H9 (cell line): Measurements from ENCODE around the gene RRP15. TPM values are rescaled to one million over a fixed set of nuclear protein-coding genes. Genes with fewer than 3 reads are reported as not detected.

Source experiments
- DNase-seq: peaks from one replicate; pipeline ENCODE4 v3.0.0-alpha.2; 2017
- H2AFZ ChIP-seq: one replicate; pipeline ENCODE4 v1.6.1; 2013; ENCODE audit warnings: mild to moderate bottlenecking, low read length, control low read depth, moderate library complexity
- H2AK5ac ChIP-seq: 2 replicates; pipeline ENCODE4 v1.6.1; 2013; ENCODE audit warnings: low read length, control low read depth, mixed read lengths; ENCODE audit not compliant: insufficient read length
- H2BK120ac ChIP-seq: one replicate; pipeline ENCODE4 v1.6.1; 2013; ENCODE audit warnings: low read depth, mild to moderate bottlenecking, low read length, control low read depth, inconsistent platforms; ENCODE audit not compliant: poor library complexity, severe bottlenecking
- H2BK12ac ChIP-seq: 2 replicates; pipeline ENCODE4 v1.6.1; 2013; ENCODE audit warnings: low read length, control low read depth, mixed read lengths, low read depth; ENCODE audit not compliant: insufficient read length
- H2BK15ac ChIP-seq: 2 replicates; pipeline ENCODE4 v1.6.1; 2013; ENCODE audit warnings: low read depth, low read length, control low read depth
- H2BK20ac ChIP-seq: one replicate; pipeline ENCODE4 v1.6.1; 2013; ENCODE audit warnings: low read depth, mild to moderate bottlenecking, low read length, control low read depth, inconsistent platforms; ENCODE audit not compliant: poor library complexity, severe bottlenecking
- H2BK5ac ChIP-seq: 2 replicates; pipeline ENCODE4 v1.6.1; 2013; ENCODE audit warnings: low read length, control low read depth, mixed read lengths; ENCODE audit not compliant: insufficient read length
- H3K14ac ChIP-seq: 2 replicates; pipeline ENCODE4 v1.6.1; 2013; ENCODE audit warnings: low read length, control low read depth; ENCODE audit not compliant: insufficient read depth
- H3K18ac ChIP-seq: 2 replicates; pipeline ENCODE4 v1.6.1; 2013; ENCODE audit warnings: low read depth, mild to moderate bottlenecking, mixed read lengths, low read length, control low read depth; ENCODE audit not compliant: insufficient read length
- H3K23ac ChIP-seq: 2 replicates; pipeline ENCODE4 v1.6.1; 2013; ENCODE audit warnings: low read length, control low read depth, mixed read lengths, low read depth; ENCODE audit not compliant: insufficient read length
- H3K23me2 ChIP-seq: 2 replicates; pipeline ENCODE4 v1.6.1; 2013; ENCODE audit warnings: low read depth, mild to moderate bottlenecking, mixed read lengths, low read length, control low read depth; ENCODE audit not compliant: insufficient read length, poor library complexity, severe bottlenecking
- H3K27ac ChIP-seq: 2 replicates; pipeline ENCODE4 v1.5.1; 2013; ENCODE audit warnings: low read length, control low read depth, mixed read lengths, low read depth; ENCODE audit not compliant: insufficient read length
- H3K27me3 ChIP-seq: 2 replicates; pipeline ENCODE4 v1.6.1; 2013; ENCODE audit warnings: low read length, control low read depth, inconsistent platforms; ENCODE audit not compliant: insufficient read depth
- H3K4ac ChIP-seq: 2 replicates; pipeline ENCODE4 v1.6.1; 2013; ENCODE audit warnings: low read depth, mild to moderate bottlenecking, control low read depth, inconsistent platforms, low read length, moderate library complexity
- H3K4me1 ChIP-seq: 2 replicates; pipeline ENCODE4 v1.6.1; 2013; ENCODE audit warnings: low read length, control low read depth, inconsistent platforms; ENCODE audit not compliant: insufficient read depth
- H3K4me2 ChIP-seq: 2 replicates; pipeline ENCODE4 v1.6.1; 2013; ENCODE audit warnings: low read length, control low read depth, mixed read lengths; ENCODE audit not compliant: insufficient read length, insufficient read depth
- H3K56ac ChIP-seq: 2 replicates; pipeline ENCODE4 v1.6.1; 2013; ENCODE audit warnings: low read depth, mild to moderate bottlenecking, mixed read lengths, low read length, control low read depth; ENCODE audit not compliant: insufficient read length
- H3K79me1 ChIP-seq: 2 replicates; pipeline ENCODE4 v1.6.1; 2013; ENCODE audit warnings: low read depth, mild to moderate bottlenecking, moderate library complexity, low read length, control low read depth, inconsistent platforms; ENCODE audit not compliant: insufficient read depth, poor library complexity, severe bottlenecking
- H3K79me2 ChIP-seq: 2 replicates; pipeline ENCODE4 v1.6.1; 2013; ENCODE audit warnings: low read length, control low read depth, inconsistent platforms; ENCODE audit not compliant: insufficient read depth
- H3K9ac ChIP-seq: 2 replicates; pipeline ENCODE4 v1.6.1; 2013; ENCODE audit warnings: low read length, control low read depth, mixed read lengths; ENCODE audit not compliant: insufficient read length; ENCODE audit errors: extremely low read depth
- H3K9me3 ChIP-seq: one replicate; pipeline ENCODE4 v1.6.1; 2013; ENCODE audit warnings: low read depth, low read length, inconsistent platforms; ENCODE audit not compliant: control insufficient read depth
- H3T11ph ChIP-seq: one replicate; pipeline ENCODE4 v1.6.1; 2013; ENCODE audit warnings: mild to moderate bottlenecking, low read length, control low read depth, inconsistent platforms
- H4K20me1 ChIP-seq: one replicate; pipeline ENCODE4 v1.6.1; 2013; ENCODE audit not compliant: control insufficient read depth, insufficient read length, insufficient read depth
- H4K5ac ChIP-seq: 2 replicates; pipeline ENCODE4 v1.6.1; 2013; ENCODE audit warnings: low read depth, mild to moderate bottlenecking, mixed read lengths, low read length, control low read depth; ENCODE audit not compliant: insufficient read length
- H4K8ac ChIP-seq: replicated peaks from 2 replicates; pipeline ENCODE4 v1.6.1; 2013; ENCODE audit warnings: low read length, control low read depth, mixed read lengths, low read depth; ENCODE audit not compliant: insufficient read length
- H4K91ac ChIP-seq: 2 replicates; pipeline ENCODE4 v1.6.1; 2013; ENCODE audit warnings: low read depth, mild to moderate bottlenecking, moderate library complexity, mixed read lengths, low read length, control low read depth; ENCODE audit not compliant: insufficient read length
- H3K27ac Mint-ChIP-seq, 3 experiments: 2 replicates in 2 of 3; 3 replicates in 1 of 3; pipeline ENCODE4 v1.8.0; 2020 to 2021; ENCODE audit warnings: mixed read lengths in 3 of 3, mild to moderate bottlenecking in 1 of 3, moderate library complexity in 1 of 3
- H3K27me3 Mint-ChIP-seq: 2 replicates; pipeline ENCODE4 v1.8.0; 2021; ENCODE audit warnings: low read depth, mild to moderate bottlenecking, moderate library complexity, mixed read lengths
- H3K36me3 Mint-ChIP-seq, 3 experiments: 2 replicates in 2 of 3; 3 replicates in 1 of 3; pipeline ENCODE4 v1.8.0; 2020 to 2021; ENCODE audit warnings: low read depth in 3 of 3, mixed read lengths in 3 of 3; ENCODE audit not compliant: insufficient read depth in 1 of 3
- H3K4me1 Mint-ChIP-seq, 2 experiments: 2 replicates each; pipeline ENCODE4 v1.8.0; 2020; ENCODE audit warnings: mixed read lengths in 2 of 2
- H3K4me3 Mint-ChIP-seq, 2 experiments: 2 replicates in 1 of 2; 3 replicates in 1 of 2; pipeline ENCODE4 v1.8.0; 2020 to 2021; ENCODE audit warnings: mild to moderate bottlenecking in 2 of 2, mixed read lengths in 2 of 2, moderate library complexity in 1 of 2
- H3K9me3 Mint-ChIP-seq, 2 experiments: 2 replicates in 1 of 2; 3 replicates in 1 of 2; pipeline ENCODE4 v1.8.0; 2020; ENCODE audit warnings: mild to moderate bottlenecking in 2 of 2, mixed read lengths in 2 of 2, moderate library complexity in 1 of 2
- CTCF ChIP-seq: fragments of 200-600 bp; sonication (generic); conservative IDR thresholded peaks from 3 replicates; pipeline ENCODE4 v1.8.0; 2021; ENCODE audit warnings: antibody characterized with exemption, mild to moderate bottlenecking
- WGBS: extraction: QIAGEN DNeasy Blood & Tissue Kit; methylation state at CpG from one replicate; pipeline ENCODE4 v1.1.7; 2013; ENCODE audit warnings: missing lambda C conversion rate, low lambda C conversion rate, mixed read lengths; ENCODE audit not compliant: insufficient read length; ENCODE audit errors: extremely low coverage; 5-methylcytosine and 5-hydroxymethylcytosine counted together
- total RNA-seq: library from RNA; stranded (reverse); gene quantifications from 2 replicates; pipeline ENCODE4 v1.2.1, GENCODE V29; 2021

RRP15 gene
- total RNA-seq, 1 experiment from 2014 or later: 48.7 TPM

GRCh38 chr1:218274511-218274910, 10.6 kb upstream of the RRP15 start:
- H4K5ac ChIP-seq: no peak overlapping the region
- no peaks in the 10 kb centered on the region for H4K20me1 ChIP-seq
- H3K56ac ChIP-seq: no peak overlapping the region
- no peaks in the 10 kb centered on the region for H3K79me1 ChIP-seq
- H2BK15ac ChIP-seq: no peak overlapping the region
- no peaks in the 10 kb centered on the region for H3K27me3 Mint-ChIP-seq
- no peak overlapping the region; a peak in 1 of 7 replicates for H3K27ac Mint-ChIP-seq
- no peak overlapping the region for H3T11ph ChIP-seq
- no peaks in the 10 kb centered on the region; the same call in 1 of the 2 replicates for H3K4me1 ChIP-seq
- H3K14ac ChIP-seq: no peak overlapping the region
- H4K8ac ChIP-seq: no peak overlapping the region
- no peak overlapping the region for H2BK120ac ChIP-seq
- no peak overlapping the region for H2BK12ac ChIP-seq
- H3K27me3 ChIP-seq: no peaks in the 10 kb centered on the region
- H3K9ac ChIP-seq: no peak overlapping the region
- H3K4me1 Mint-ChIP-seq: peaks cover 9 to 11% of the 10 kb centered on the region in 2 experiments
- no peaks in the 10 kb centered on the region for H3K23me2 ChIP-seq
- H3K4me2 ChIP-seq: no peak overlapping the region
- no peak overlapping the region for H3K4ac ChIP-seq
- H3K23ac ChIP-seq: no peak overlapping the region
- H4K91ac ChIP-seq: no peak overlapping the region
- H3K4me3 Mint-ChIP-seq: no peak overlapping the region
- no peak overlapping the region for H2AK5ac ChIP-seq
- H2AFZ ChIP-seq: no peak overlapping the region
- no peaks in the 10 kb centered on the region for H3K36me3 Mint-ChIP-seq
- WGBS: no CpG with 5 or more reads among the region's 2 CpGs
- H3K79me2 ChIP-seq: no peaks in the 10 kb centered on the region
- no peak overlapping the region for H3K18ac ChIP-seq
- no peak overlapping the region for H3K27ac ChIP-seq
- H3K9me3 Mint-ChIP-seq: no peaks in the 10 kb centered on the region
- H2BK5ac ChIP-seq: no peak overlapping the region
- no peak for TF ChIP-seq CTCF
- no peak for DNase-seq
- no peaks in the 10 kb centered on the region for H3K9me3 ChIP-seq
- no peak overlapping the region for H2BK20ac ChIP-seq
